ENCODE measurements around the gene ISYNA1.

DNA sequence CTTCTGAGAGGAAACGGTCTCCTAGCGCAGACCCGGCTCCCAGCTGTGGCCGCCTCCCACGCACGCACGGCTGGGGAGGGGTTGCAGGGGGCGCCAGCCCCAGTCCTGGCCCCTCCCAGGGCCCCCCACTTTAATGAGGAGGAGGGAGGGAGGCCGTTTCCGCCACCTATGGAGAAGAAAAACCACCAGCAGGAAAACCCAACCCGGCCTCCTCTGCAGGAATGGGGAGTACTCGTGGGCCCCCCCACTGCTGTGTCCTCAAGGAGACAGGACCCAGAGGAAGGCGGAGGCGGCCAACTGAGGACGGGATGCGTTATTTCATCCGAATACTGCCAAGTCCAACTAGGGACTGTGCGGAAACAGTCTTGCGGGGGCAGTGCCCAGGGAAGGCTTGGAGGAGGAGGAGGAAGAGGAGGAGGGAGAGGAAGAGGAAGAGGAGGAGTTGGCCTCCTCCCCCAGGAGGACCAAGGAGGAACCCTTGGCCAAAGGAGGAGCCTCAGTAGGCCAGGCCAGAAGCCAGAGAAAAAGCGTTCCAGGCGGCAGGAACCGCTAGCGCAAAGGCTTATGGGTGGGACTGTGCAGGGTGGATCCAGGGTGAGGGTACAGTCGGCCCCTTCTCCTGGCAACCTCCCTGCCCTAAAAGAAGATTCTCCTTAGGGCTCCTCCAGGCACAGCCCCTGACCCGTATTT is 22.6 kb downstream of the ISYNA1 start:
- TF ChIP-seq, protein P1, sequence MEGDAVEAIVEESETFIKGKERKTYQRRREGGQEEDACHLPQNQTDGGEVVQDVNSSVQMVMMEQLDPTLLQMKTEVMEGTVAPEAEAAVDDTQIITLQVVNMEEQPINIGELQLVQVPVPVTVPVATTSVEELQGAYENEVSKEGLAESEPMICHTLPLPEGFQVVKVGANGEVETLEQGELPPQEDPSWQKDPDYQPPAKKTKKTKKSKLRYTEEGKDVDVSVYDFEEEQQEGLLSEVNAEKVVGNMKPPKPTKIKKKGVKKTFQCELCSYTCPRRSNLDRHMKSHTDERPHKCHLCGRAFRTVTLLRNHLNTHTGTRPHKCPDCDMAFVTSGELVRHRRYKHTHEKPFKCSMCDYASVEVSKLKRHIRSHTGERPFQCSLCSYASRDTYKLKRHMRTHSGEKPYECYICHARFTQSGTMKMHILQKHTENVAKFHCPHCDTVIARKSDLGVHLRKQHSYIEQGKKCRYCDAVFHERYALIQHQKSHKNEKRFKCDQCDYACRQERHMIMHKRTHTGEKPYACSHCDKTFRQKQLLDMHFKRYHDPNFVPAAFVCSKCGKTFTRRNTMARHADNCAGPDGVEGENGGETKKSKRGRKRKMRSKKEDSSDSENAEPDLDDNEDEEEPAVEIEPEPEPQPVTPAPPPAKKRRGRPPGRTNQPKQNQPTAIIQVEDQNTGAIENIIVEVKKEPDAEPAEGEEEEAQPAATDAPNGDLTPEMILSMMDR (conservative IDR thresholded peaks at IDR 0.05) = no peak
- no peak for TF ChIP-seq EZH2 (IDR thresholded peaks at IDR 0.05; ENCODE audit: low read depth)
